ENCODE results near the gene GALNT2.

Gene GALNT2

DNA sequence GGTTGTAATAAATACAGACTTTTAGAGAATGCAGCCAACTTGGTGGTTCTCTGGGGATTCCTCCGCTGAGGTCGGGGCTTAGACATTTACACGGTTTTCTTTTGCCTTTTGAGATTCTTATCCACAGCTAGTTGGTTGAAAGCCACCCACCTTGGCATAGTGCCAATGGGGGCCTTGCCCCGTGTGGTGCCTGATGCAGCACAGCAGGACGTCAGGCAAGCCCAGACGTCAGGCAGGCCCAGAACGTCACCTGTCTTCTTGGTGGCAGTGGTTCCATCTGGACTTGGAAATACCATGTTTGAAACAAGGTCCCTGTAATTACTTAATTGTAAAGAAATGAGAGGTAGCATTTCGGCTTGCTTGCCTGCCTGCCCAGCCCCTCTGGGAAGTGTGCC lies 78.5 kb downstream of the GALNT2 start:
- TF ChIP-seq, protein P1, sequence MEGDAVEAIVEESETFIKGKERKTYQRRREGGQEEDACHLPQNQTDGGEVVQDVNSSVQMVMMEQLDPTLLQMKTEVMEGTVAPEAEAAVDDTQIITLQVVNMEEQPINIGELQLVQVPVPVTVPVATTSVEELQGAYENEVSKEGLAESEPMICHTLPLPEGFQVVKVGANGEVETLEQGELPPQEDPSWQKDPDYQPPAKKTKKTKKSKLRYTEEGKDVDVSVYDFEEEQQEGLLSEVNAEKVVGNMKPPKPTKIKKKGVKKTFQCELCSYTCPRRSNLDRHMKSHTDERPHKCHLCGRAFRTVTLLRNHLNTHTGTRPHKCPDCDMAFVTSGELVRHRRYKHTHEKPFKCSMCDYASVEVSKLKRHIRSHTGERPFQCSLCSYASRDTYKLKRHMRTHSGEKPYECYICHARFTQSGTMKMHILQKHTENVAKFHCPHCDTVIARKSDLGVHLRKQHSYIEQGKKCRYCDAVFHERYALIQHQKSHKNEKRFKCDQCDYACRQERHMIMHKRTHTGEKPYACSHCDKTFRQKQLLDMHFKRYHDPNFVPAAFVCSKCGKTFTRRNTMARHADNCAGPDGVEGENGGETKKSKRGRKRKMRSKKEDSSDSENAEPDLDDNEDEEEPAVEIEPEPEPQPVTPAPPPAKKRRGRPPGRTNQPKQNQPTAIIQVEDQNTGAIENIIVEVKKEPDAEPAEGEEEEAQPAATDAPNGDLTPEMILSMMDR (conservative IDR thresholded peaks at IDR 0.05) = no peak
- H3K27ac ChIP-seq = no peak overlapping the region

DNA sequence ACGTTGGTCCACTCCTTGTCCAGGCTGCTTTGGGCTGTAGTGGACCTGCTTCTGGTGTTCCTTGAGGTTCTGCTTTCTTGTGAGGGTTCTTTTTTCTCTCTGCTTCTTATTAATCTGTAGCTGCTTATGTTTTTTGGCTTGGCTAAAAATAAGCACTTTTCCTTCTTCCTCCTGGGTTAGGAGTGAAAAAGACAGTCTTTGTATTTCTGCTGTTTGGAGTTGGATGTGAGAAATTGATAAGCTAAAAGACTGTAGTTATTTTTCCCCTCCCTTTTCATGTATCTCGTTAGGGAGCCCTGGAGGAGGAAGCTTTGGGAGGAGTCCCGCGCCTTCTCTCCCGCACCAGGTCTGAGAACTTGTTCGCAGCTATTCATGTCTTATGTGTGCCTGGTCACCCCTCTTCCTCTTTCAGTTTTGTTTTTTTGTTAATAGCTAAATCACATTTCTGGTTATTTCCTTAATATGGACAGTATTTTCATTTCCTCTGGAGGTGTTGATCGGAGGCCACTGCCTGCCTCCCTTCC lies 79.0 kb downstream of the GALNT2 start:
- TF ChIP-seq, protein P1 (conservative IDR thresholded peaks at IDR 0.05) = no peak
- no peak overlapping the region for H3K27ac ChIP-seq

DNA sequence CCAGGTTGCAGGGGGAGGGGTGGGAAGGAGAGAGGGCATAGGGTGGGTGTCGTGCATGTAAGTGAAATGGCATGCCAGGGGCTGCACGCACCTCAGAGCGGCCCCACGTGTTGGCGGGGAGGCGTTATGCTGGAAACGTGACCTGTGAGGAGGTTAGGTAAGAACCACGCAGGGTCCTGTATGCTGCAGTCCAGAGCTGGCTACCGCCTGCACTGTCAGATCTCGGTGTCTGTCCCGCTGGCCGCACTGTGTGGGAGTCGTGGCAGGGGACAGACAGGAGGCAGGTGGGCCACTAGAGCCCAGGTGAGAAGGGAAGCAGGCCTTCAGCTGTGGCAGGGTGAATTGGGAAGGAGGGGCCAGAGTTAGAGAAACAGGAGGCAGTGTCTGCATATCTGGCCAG lies 79.7 kb downstream of the GALNT2 start:
- no peak overlapping the region for H3K27ac ChIP-seq

DNA sequence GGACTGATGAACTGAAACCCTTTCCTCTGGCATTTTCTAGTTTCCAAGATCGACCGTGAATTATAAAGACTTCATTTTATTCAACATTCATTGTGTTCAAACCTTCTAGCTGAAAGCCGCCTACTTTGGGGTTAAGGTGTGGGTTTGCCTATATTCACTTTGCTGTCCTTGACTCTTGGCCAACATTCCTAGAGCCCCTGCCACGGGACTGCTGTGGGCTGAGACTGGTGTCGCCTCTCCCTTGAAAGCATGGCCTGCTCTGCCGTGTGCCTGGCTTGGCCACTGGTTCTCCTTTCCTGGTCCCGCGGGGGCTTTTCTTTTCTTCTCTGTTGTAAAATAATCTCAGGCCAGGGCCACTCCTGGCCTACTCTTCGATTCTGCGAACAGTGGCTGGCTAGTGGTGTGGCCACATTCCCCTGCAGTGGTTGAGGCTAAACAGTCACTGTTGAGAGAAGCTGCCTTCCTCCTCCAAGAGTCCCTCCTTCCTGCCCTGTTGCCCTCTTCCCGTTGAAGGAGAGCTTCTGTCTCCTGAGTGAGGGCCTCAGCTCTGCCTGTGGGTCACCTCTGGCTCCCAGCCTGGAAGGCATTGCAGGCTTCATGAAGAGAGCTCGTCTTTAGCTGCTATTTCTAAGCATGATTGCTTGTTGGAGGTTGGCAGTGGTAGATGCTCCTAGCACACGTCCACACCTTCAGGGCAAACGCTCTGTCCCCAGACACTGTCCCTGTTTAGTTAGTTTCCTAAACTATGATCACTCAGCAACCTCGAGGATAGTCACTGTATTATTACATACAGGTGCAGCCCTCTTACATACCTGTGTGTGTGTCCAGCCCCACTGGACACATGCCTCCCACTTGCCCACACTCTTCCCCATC lies 80.5 kb downstream of the GALNT2 start:
- TF ChIP-seq, protein P1 (conservative IDR thresholded peaks at IDR 0.05) = no peak
- no peak overlapping the region for H3K27ac ChIP-seq

More for the DNA sequence above, 79.7 kb downstream of the GALNT2 start:
- TF ChIP-seq, protein P1 (conservative IDR thresholded peaks at IDR 0.05) = no peak

DNA sequence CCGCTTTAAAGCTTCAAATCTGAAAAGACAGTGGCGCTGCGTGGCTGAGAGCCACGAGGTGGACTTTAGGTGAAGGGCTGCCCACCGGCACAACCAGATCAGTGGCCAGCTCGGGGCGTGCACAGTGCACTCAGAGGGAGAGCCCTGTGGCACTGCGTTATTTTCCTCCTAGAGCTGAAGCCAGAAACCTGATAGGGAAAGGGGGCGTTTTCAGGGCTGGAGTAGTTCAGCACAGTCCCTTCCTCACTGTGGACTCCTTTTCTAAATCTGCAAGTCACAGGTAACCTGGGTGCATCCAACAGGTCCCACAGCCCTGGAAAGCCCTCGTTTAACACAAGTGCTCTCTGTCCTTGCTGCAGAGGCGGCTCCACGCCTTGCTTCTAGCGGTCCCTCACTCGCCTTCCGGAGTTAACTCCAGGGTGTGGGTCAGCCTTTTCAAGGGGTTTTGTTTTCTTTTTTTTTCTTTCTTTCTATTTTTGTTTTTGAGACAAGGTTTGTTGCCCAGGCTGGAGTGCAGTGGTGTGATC lies 81.2 kb downstream of the GALNT2 start:
- TF ChIP-seq, protein P1 (conservative IDR thresholded peaks at IDR 0.05) = no peak
- H3K27ac ChIP-seq = no peak overlapping the region

DNA sequence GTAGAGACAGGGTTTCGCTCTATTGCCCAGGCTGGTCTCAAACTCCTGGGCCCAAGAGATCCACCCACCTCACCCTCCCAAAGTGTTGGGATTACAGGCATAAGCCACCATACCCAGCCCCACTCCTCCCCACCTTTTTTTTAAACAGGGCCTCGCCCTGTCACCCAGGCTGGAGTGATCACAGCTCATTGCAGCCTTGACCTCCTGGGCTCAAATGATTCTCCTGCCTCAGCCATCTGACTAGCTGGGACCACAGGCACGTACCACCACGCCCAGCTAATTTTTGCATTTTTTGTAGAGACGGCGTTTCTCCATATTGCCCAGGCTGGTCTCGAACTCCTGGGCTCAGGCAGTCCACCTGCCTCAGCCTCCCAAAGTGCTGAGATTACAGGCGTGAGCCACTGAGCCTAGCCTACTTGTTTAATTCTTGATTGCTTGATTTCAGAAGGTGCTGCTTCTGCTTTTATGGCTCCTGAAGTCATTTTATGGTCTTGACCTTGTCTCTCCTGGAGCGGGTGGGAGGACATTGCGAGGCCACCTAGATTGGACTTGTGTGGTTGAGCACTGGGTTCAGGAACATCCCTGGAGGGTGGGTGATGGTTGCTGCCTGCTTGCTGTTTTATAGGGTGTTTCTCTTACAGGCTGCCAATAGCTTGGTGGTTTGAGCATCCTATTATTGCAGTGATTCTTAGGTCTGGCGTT lies 81.9 kb downstream of the GALNT2 start:
- TF ChIP-seq, protein P1 (conservative IDR thresholded peaks at IDR 0.05) = no peak
- no peak overlapping the region for H3K27ac ChIP-seq
